PFSK-1 (cell line): ENCODE measurements around the gene MAEA.

Experiments used
- POLR2AphosphoS5 ChIP-seq: IDR thresholded peaks from 2 replicates; pipeline ENCODE4 v1.6.1; 2012; ENCODE audit warnings: low read depth, mild to moderate bottlenecking, control low read depth, low read length, moderate library complexity
- TAF1 ChIP-seq: IDR thresholded peaks from 2 replicates; pipeline ENCODE4 v1.6.1; 2012; ENCODE audit warnings: low read length, control low read depth, borderline replicate concordance; ENCODE audit not compliant: insufficient read depth

DNA sequence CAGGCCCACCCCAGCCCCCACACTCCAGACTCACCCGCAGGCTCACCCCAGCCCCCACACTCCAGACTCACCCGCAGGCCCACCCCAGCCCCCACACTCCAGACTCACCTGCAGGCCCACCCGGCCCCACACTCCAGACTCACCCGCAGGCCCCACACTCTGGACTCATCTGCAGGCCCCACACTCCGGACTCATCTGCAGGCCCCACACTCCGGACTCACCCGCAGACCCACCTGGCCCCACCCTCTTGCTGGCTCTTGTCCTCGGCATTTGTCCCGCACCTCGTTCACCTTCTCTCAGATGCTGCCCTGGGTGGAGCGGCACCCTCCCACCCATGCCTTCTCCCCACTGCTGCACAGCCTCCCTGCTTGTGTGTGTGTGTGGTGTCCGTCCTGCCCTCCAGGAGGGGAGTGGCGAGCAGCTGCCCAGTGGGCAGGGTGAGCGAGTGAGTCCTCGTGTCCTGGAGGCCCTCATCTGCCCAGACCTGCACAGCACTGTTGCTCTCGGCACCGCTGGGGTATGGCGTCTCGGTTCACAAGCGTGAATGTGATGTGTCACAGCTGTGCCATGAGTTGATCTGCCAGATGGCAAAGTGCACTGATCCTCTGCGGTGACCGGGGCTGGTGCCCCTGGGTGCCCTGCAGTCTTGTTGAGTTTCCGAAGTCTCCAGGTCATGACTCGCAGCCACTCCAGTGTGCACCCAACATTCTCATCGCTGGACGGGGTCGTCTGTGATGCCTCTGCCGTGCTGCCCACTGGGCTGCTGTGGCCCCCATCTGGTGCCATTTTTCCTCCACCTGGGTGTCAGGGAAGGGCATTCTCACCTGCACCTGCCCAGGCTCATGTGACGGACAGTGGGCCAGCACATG, 27.7 kb downstream of the MAEA start:
- TF ChIP-seq POLR2AphosphoS5: no peak
- TF ChIP-seq TAF1: no peak
